DOHH2 (cell line): Measurements from ENCODE around the gene DIP2C.

Source experiments
- H3F3A ChIP-seq: fragments of 200-600 bp; sonication (generic), shearing (Covaris generic); 2 replicates; pipeline ENCODE4 v1.6.0; 2016; ENCODE audit warnings: antibody characterized with exemption, mild to moderate bottlenecking; ENCODE audit not compliant: control insufficient read depth, insufficient read depth
- H3K27ac ChIP-seq: fragments of 200-600 bp; sonication (generic); 2 replicates; pipeline ENCODE4 v1.5.1; 2014; ENCODE audit warnings: low read depth, mild to moderate bottlenecking, low read length, moderate library complexity
- H3K27me3 ChIP-seq: fragments of 200-600 bp; sonication (generic); 2 replicates; pipeline ENCODE4 v1.6.1; 2014; ENCODE audit warnings: mild to moderate bottlenecking, low read length, mixed read lengths; ENCODE audit not compliant: control insufficient read depth
- H3K36me3 ChIP-seq: fragments of 200-600 bp; sonication (generic); 2 replicates; pipeline ENCODE4 v1.6.1; 2014; ENCODE audit warnings: mild to moderate bottlenecking, low read length, moderate library complexity, mixed read lengths; ENCODE audit not compliant: control insufficient read depth
- H3K4me1 ChIP-seq: fragments of 200-600 bp; sonication (generic); 2 replicates; pipeline ENCODE4 v1.6.1; 2014; ENCODE audit warnings: mild to moderate bottlenecking, low read length, mixed read lengths; ENCODE audit not compliant: control insufficient read depth
- H3K4me2 ChIP-seq: fragments of 200-600 bp; sonication (generic); 2 replicates; pipeline ENCODE4 v1.6.0; 2014; ENCODE audit warnings: mild to moderate bottlenecking, low read length, moderate library complexity
- H3K4me3 ChIP-seq: fragments of 200-600 bp; sonication (generic); 2 replicates; pipeline ENCODE4 v1.5.1; 2014; ENCODE audit warnings: mild to moderate bottlenecking, low read length, mixed read lengths
- H3K79me2 ChIP-seq: fragments of 200-600 bp; sonication (generic); 2 replicates; pipeline ENCODE4 v1.6.1; 2014; ENCODE audit warnings: mild to moderate bottlenecking, low read length, mixed read lengths; ENCODE audit not compliant: control insufficient read depth
- H3K9me2 ChIP-seq: fragments of 200-600 bp; sonication (generic); replicated peaks from 2 replicates; pipeline ENCODE4 v1.6.1; 2014; ENCODE audit warnings: mild to moderate bottlenecking, low read length, mixed read lengths; ENCODE audit not compliant: control insufficient read depth
- H3K9me3 ChIP-seq: fragments of 200-600 bp; sonication (generic); 2 replicates; pipeline ENCODE4 v1.6.1; 2014; ENCODE audit warnings: antibody characterized with exemption, low read length, mixed read lengths; ENCODE audit not compliant: control insufficient read depth, insufficient read depth
- H4K20me1 ChIP-seq: fragments of 200-600 bp; sonication (generic); 2 replicates; pipeline ENCODE4 v1.6.0; 2014; ENCODE audit warnings: low read depth, mild to moderate bottlenecking, antibody characterized with exemption, low read length, moderate library complexity; ENCODE audit not compliant: control insufficient read depth, insufficient read depth
- EZH2phosphoT487 ChIP-seq: fragments of 200-600 bp; sonication (generic); IDR thresholded peaks from 2 replicates; pipeline ENCODE4 v1.6.1; 2017; ENCODE audit warnings: borderline replicate concordance, mild to moderate bottlenecking, antibody characterized with exemption, low read length, moderate library complexity, mixed read lengths
- TF ChIP-seq, protein P1 (sequence below): fragments of 200-600 bp; sonication (generic); IDR thresholded peaks from one replicate; pipeline ENCODE4 v1.5.1; 2014; ENCODE audit warnings: antibody characterized with exemption, mild to moderate bottlenecking, low read depth, low read length; ENCODE audit not compliant: poor library complexity, severe bottlenecking

The DIP2C gene

DNA sequence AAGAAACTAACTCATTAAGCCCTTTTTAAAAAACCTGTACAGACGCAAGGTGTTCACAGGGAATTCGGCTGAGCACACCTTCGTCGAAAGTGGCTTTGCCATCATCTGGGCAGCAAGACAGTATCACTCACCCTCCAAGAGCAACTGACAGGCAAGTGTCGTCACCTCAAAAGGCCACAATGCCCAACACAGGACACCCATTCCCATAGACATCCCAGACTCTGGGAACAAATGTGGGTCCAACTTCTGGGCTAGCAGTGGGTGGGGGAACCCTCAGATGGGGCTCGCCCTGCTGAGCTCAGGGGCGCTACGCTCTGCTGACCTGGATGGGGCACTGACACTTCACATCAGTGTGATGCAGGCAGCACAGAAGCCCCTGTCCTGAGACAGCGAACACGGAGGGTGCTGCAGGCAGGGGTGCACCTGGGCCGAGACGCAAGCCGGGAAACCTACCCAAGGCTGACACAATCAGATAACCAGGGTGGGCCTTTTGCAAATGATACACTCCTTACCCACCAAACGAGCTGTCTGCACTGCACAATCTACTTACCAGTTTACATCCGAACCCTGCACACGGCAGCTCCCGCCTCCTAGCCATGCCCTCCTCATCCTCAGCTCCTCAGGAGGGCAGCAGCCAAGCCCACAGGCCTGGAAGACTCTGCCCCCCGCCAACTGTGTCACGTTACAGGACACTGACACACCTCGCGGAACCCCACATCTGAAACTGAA, 1.7 kb downstream of the DIP2C start:
- Histone ChIP-seq H3F3A (no peaks in the 10 kb centered on the region), H3K4me1 (peaks cover 3% of the 10 kb centered on the region; the same call in 1 of the 2 replicates), H3K4me3 (no peak overlapping the region), H3K27me3 (no peaks in the 10 kb centered on the region), H3K36me3 (no peaks in the 10 kb centered on the region), H3K9me3 (no peaks in the 10 kb centered on the region), H3K9me2 (no peaks in the 10 kb centered on the region), H3K4me2 (no peak overlapping the region), H3K79me2 (no peaks in the 10 kb centered on the region), H3K27ac (no peak overlapping the region), H4K20me1 (no peaks in the 10 kb centered on the region)
- no peak for TF ChIP-seq EZH2phosphoT487
- TF ChIP-seq, protein P1, sequence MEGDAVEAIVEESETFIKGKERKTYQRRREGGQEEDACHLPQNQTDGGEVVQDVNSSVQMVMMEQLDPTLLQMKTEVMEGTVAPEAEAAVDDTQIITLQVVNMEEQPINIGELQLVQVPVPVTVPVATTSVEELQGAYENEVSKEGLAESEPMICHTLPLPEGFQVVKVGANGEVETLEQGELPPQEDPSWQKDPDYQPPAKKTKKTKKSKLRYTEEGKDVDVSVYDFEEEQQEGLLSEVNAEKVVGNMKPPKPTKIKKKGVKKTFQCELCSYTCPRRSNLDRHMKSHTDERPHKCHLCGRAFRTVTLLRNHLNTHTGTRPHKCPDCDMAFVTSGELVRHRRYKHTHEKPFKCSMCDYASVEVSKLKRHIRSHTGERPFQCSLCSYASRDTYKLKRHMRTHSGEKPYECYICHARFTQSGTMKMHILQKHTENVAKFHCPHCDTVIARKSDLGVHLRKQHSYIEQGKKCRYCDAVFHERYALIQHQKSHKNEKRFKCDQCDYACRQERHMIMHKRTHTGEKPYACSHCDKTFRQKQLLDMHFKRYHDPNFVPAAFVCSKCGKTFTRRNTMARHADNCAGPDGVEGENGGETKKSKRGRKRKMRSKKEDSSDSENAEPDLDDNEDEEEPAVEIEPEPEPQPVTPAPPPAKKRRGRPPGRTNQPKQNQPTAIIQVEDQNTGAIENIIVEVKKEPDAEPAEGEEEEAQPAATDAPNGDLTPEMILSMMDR = no peak

DNA sequence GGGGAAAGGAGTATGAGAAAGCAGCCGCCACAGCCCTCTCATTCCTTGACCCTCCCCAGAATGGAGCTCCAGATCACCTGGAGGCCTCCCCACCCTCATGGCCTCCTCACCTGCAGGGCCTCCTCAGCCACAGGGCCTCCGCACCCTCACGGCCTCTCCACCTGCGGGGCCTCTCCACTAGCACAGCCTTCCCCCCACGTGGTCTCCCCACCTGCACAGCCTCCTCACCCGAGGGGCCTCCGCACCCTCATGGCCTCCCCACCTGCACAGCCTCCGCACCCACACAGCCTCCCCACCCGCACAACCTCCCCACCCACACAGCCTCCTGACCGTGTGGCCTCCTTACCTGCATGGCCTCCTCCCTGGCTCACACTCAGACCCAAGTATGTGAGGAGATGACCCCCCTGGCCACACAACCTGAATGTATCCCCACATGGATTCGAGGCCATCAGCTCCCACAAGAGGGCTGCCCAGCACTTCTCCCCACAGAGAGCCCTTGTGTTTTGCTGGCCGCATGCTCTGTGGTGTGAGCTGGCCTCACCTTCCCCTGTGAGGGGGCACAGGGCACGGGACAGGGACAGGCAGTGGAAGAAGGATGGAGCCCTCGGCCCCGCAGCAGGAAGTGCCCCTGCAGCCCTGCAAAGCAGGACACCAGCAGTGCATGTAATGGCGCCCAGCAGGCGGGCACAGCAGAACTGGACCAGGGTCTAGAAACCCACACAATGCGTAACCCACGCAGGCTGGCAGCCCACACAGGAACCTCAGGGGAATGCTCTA, 3.1 kb downstream of the DIP2C start:
- Histone ChIP-seq H3K27ac (no peak overlapping the region), H3K4me2 (no peak overlapping the region), H3K36me3 (no peaks in the 10 kb centered on the region), H3K79me2 (no peaks in the 10 kb centered on the region), H3K4me3 (no peak overlapping the region), H3K9me2 (no peaks in the 10 kb centered on the region), H4K20me1 (no peaks in the 10 kb centered on the region), H3F3A (no peaks in the 10 kb centered on the region), H3K27me3 (no peaks in the 10 kb centered on the region), H3K9me3 (no peaks in the 10 kb centered on the region), H3K4me1 (peaks cover 3% of the 10 kb centered on the region; the same call in 1 of the 2 replicates)
- TF ChIP-seq, protein P1 = no peak
- TF ChIP-seq EZH2phosphoT487 = no peak

GRCh38 chr10:685613-686012, 3.9 kb downstream of the DIP2C start:
- H3K4me2 ChIP-seq = no peak overlapping the region
- H3K79me2 ChIP-seq = no peaks in the 10 kb centered on the region
- TF ChIP-seq, protein P1 = no peak
- no peak for TF ChIP-seq EZH2phosphoT487
- no peaks in the 10 kb centered on the region for H3K27me3 ChIP-seq
- H3K4me1 ChIP-seq = peaks cover 3% of the 10 kb centered on the region; the same call in 1 of the 2 replicates
- H3K36me3 ChIP-seq = no peaks in the 10 kb centered on the region
- no peak overlapping the region for H3K4me3 ChIP-seq
- no peaks in the 10 kb centered on the region for H3K9me2 ChIP-seq
- no peak overlapping the region for H3K27ac ChIP-seq
- H3F3A ChIP-seq = no peaks in the 10 kb centered on the region
- no peaks in the 10 kb centered on the region for H4K20me1 ChIP-seq
- H3K9me3 ChIP-seq = no peaks in the 10 kb centered on the region
